PC-3 (cell line): Measurements from ENCODE around the gene S100A16.

ENCODE experiments used
- CTCF ChIP-seq: fragments of 300-600 bp; sonication (generic); conservative IDR thresholded peaks from 2 replicates; pipeline ENCODE4 v1.5.1; 2017; ENCODE audit warnings: antibody characterized with exemption, low read depth, mild to moderate bottlenecking, low read length
- EZH2 ChIP-seq: fragments of 300-600 bp; sonication (generic); IDR thresholded peaks from one replicate; pipeline ENCODE4 v1.6.1; 2017; ENCODE audit warnings: antibody characterized with exemption, mild to moderate bottlenecking, low read length; ENCODE audit not compliant: unreplicated experiment

DNA sequence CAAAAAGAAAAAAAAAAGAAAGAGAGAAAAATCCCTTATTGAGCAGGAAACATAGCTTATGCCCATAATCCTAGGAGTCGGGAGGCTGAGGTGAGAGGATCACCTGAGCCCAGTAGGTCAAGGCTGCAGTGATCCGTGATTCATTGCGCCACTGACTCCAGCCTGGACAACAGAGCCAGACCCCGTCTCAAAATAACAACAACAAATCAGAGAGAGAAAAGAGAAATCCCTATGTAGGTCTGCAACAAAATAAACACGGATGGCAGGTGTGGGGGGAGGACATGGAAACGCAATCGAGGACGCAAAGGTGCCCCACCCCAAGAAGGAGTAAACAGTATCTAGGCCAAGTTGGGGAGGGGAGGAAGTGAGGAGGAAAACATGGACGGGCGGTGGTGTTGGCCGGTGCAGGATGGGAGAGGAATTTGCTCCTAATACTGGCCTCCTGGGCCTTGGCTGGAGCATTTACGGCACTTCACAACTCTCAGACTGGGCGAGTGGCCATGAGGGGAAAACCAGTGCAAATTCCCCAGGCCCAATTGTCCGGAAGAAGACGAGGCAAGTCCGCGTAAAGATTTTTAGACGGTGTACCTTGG, 20.3 kb upstream of the S100A16 start:
- TF ChIP-seq CTCF (no peak), EZH2 (no peak)
